HG03097 (cell line): ENCODE data around the gene GCNT4.
"Not testable (repeated sequence)": the region's sequence is repeated elsewhere in the genome, so short reads cannot be mapped to it uniquely, and the experiment has no call there.

Experiments used
- ATAC-seq: cut with Tn5 transposase; IDR thresholded peaks from one replicate; pipeline ENCODE4 v1.9.1; 2021; ENCODE audit not compliant: unreplicated experiment, low FRiP score

Gene GCNT4

DNA sequence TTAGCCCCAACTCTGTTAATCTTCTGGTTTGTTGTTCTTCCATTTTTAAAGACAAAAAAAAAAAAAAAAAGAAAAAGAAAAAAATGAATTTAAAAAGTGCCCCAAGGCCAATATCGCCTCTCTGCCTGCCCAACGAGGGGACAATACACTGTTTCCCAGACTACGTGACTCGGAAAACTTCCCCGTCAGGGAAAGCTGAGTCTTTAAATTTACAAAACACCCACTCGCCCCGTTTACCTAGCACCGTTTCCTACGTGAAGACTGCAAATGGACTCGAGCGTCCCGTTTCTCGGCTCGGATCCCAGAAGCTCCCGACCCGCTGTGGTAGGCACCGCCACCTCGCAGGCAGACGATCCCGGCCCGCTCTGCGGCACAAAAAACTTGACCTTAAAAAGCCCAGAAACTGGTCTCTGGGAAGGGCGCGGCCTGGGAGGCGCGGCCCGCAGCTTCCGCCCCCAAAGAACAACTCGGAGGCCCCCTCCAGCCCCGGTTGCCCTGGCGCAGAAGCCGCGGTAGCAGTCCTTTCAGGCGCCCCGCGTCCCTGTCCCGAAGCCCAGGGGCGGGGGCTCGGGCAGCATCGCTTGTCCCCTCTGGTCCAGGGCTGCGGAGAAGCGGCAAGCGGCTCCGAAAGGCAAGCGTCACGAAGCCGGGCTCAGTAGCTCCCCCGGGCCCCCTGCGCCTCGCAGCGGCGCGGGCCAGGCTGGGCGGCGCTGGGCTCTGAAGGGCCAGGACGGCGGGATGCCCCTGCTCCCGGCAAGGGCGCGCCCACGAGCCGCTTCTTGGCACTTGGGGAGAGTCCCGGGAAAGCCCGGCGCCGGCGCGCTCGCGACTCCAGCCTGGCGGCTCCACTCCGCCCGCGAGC, at the start of gene GCNT4:
GCNT4 (minus strand) TSS at position 367 of the 862 bp plus-strand sequence. CDS start 22,521 bp downstream, outside the sequence.
- no peak for ATAC-seq

- ATAC-seq = not testable (repeated sequence)
These were observed 43.6 kb upstream of the GCNT4 start for GRCh38 chr5:75095956-75096355.

DNA sequence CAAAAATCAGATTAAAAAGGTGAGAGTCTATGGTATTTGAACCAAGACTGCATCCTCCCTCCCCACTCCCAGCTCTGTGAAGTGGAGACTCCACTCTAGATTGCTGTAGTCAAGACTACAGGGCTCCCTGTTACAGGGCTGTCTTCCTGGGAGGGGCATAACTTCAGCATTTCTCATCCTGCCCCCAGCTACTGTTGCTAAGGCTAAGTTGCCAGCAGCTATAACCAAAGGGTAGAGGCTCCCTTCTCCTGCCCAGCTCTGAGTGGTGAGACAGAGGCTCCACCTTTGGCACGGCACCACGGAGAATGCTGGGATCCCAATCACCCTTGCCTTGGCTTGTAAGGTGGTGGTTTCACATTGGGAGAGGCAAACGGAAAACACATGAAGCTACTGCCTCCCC, 39.2 kb upstream of the GCNT4 start:
- no peak for ATAC-seq

GRCh38 chr5:75089662-75090061, 37.3 kb upstream of the GCNT4 start:
- no peak for ATAC-seq

DNA sequence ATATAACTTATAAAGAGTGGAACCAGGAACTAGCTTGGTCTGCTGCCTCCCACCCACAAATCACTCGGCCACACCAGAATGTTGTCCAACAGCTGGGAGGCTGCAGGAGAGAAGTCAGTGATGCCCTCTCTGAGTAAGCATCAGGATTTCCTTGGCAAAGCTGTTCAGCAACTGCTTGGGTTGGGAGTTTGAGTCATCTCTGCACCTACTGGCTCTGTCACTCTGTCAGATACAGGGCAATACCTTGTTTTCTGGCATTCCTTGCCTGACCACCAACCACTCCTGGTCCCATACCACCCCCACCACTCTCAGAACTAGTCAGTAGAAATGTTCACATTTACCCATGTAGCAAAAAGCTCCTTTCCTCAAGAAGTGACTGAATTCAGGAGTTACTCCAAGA, 36.8 kb upstream of the GCNT4 start:
- ATAC-seq = no peak

- no peak for ATAC-seq
These were observed 36.3 kb upstream of the GCNT4 start for GRCh38 chr5:75088648-75089047.

- no peak for ATAC-seq
These were observed 29.2 kb upstream of the GCNT4 start for GRCh38 chr5:75081510-75081909.

- ATAC-seq = not testable (repeated sequence)
These were observed 27.0 kb upstream of the GCNT4 start for GRCh38 chr5:75079346-75079745.

GRCh38 chr5:75078027-75078426, 25.7 kb upstream of the GCNT4 start:
- no peak for ATAC-seq

DNA sequence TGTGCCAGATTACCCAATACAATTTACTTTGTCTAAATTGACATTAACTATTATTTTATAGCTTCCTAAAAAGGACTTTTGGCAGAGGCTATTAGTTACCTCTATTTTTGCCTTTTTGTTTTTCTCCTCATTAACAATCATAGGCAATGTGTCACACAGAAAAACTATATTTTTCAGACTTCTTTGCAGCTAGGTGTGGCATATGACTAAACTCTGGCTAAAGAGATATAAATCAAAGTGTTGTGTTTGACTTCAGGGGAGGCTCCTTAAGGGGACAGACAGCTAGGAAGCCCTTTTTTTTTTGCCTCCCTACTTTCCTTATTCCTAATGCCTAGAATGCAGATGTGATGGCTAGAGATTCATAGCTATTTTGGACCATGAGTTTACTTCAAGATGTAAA, 19.7 kb upstream of the GCNT4 start:
- no peak for ATAC-seq

DNA sequence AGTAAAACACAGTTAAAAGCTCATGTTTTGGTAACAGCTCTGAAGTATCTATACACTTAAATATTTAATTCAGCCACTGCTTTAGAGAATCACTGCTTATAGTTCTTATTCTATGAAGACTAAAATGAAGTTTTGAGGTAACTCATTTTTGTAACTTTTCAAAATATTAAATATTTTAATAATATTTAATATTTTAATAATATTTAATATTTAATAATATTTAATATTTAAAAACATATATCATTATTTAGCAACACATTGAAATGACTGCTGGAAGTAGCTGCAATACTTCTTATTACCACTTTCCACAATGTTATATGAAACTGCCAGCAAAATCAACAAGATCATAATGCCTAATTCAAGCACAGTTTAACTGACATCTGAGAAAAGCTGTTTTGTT, 18.7 kb upstream of the GCNT4 start:
- no peak for ATAC-seq

- ATAC-seq = no peak
These were observed 15.1 kb upstream of the GCNT4 start for GRCh38 chr5:75067434-75067833.

GRCh38 chr5:75062925-75063531, 10.7 kb upstream of the GCNT4 start:
- no peak for ATAC-seq

GRCh38 chr5:75059912-75060545, 7.7 kb upstream of the GCNT4 start:
- no peak for ATAC-seq

DNA sequence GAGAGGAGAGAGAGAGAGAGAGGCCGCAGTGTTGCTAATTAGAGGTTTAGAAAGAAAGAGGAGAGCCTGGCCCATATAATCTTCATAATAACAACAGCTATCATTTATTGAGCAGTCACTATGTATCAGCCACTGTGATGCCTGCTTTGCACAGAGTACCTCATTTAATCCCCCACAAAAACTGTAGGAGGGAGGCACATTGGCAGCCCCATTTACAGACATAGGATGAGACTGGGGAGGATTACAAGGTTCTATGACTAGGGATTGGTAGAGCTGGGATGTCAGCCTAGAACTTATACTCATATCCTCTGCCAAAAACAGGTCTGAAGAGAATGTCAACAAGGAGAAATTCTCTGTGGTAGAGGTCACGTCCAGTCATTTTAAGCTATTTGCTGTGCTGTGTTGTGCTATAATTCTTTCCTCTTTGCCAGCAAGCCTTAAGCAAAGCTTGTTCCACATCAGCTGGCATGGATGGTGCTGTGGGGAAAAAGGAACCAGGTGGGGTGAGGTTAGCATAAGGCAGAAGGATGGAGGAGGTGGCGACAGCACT, 6.7 kb upstream of the GCNT4 start:
- no peak for ATAC-seq

DNA sequence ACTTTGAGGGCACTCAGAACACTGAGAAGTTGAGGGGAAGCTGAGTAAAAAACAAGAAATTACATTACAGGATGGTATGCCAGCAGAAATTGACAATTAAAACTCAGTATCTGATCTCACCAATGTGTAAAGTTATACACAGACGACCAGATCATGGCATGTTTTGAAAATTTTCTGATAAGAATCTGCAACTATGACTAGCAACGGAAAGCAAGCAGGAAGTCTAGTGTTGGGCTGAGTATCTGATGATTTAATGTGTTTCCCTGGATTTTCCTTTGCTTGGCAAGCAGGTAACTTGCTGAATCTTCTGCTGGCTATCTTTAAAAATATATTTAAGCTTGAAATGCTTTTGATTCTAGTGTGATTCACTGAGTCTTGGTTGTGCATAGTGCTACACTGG, 5.2 kb upstream of the GCNT4 start:
- no peak for ATAC-seq

DNA sequence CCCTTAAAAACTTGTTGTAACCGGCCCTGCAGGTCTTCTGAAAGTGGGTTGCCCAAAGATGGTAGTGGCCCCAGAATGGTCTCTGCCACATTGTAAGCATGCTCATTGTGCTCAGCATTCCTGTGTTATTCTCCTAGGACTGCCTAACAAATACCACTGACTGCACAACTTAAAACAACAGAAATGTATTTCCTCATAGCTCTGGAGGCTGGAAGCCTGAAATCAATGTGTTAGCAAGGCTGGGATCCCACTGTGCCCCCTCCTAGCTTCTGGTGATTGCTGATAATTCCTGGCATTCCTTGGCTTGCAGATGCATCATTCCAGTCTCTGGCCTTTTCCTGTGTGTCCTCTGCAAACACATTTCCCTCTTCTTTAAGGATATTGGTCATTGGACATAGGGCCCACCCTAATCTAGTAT, 3.4 kb upstream of the GCNT4 start:
- ATAC-seq = no peak

DNA sequence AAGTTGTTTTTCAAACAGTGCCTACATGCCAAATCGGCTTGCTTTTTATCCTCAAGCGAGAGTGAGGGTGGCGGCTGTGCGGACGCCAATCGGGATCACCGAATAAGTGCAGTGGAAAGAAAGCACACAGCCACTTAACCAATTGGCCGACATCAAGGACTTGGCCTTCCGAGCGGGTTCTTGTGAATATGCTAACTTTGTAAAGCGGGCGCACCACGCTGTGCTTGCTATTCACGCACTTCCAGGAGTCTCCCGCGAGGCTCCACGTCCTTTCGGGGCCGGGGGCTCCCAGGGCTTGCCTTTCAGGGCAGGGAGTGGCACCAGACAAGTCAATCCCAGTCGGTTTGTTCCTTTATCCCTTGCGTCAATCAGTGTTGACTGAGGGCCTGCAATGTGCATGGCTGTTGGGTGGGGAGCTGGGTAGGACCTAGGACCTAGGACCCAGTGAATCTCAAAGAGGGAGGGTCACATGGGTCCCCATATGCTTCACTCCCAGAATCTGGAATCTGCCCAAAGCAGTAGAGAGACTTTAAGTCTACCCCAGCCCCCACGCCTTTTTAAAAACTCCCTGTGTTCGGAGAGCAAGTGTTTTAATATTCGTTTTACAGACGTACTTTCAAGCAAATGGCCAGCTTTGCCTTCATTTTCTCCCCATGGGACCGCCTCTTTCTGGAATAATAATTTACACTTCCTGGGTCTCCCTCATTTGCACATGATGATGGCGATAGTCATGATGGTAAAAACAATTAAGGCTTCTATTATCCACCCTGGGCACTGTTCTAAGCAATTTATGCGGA, 2.0 kb upstream of the GCNT4 start:
- ATAC-seq = no peak

DNA sequence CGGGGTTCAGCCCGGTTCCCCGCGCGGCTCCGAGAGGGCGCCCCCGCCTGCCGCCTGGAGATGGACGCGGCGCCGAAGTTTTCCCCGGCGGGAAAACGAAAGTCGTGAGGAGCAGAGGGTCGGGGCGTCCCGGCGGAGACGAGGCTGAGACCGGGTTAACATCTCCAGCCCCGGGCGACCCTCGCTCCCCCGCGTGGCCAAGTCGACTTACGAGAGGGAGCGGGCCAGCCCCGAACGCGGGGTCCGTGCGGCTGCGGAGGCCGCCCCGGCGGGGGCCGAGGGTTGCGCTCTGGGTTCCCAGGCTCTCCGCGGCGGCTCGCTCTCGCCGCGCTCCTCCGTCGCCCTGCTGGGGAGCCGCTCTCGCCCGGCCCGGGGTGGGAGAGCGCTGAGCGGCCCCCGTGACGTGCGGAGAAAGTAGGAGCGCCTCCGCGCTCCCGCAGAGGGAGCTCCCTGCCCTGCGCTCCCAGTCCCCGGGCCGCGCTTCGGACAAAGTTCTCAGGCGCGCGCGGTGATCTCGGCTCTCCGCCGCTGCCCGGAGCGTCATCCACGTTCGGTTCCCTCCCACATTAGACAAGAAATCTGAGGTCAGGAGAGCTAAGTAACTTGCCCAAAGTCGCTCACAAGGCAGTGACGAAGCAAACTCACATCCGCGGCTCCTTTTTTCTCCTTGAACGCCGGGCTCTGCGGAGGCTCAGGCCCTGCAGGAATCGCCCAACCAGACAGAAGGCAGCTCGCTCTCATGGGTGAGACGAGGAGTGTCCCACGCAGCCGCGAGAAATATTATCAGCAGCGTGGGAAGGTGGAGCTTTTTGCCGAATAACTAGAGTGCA, 1.2 kb upstream of the GCNT4 start:
- ATAC-seq = no peak

DNA sequence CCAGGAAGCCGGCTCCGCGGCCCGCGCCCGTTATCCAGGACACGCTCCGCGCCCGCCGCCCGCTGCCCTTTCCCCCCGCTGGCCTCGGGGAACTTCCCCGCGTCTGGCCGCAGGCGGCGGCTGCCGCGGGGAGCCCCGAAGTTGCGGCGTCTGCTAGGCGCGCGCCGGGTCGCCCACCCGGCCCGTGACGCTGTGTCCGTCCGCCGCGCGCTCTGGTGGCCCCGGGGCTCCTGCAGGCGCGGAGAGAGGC, 621 bp upstream of the GCNT4 start:
- no peak for ATAC-seq
